ENCODE data around the gene LILRB4.
"Not testable (repeated sequence)": the region's sequence is repeated elsewhere in the genome, so short reads cannot be mapped to it uniquely, and the experiment has no call there.

Gene LILRB4

DNA sequence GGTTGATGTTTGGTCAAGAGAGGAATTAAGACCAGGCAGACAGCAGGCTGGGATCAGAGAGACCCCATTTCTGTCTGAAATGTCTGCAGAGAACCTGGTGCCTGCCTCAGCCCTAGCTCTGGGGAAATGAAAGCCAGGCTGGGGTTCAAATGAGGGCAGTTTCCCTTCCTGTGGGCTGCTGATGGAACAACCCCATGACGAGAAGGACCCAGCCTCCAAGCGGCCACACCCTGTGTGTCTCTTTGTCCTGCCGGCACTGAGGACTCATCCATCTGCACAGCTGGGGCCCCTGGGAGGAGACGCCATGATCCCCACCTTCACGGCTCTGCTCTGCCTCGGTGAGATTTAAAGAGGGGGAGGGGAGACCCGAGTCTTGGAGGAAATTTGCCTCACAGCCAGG is at the start of gene LILRB4:
TSS of gene LILRB4 (plus strand) at position 256 of the 400 bp plus-strand sequence. CDS start at position 305, 49 bp downstream.
- peak in 1 of 2 donors; percentile 29 for DNase-seq

DNA sequence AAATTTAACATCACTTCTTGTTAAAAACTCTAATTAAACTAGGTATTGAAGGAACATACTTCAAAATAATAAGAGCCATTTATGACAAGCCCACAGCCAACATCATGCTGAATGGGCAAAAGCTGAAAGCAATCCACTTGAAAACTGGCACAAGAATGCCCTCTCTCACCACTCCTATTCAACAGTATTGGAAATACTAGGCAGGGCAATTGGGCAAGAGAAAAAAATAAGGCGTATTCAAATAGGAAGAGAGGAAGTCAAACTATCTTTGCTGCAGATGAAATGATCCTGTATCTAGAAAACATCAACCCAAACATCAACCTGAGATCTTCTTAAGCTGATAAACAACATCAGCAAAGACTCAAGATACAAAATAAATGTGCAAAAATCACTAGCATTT is 48.1 kb upstream of the LILRB4 start:
- DNase-seq = no peak

DNA sequence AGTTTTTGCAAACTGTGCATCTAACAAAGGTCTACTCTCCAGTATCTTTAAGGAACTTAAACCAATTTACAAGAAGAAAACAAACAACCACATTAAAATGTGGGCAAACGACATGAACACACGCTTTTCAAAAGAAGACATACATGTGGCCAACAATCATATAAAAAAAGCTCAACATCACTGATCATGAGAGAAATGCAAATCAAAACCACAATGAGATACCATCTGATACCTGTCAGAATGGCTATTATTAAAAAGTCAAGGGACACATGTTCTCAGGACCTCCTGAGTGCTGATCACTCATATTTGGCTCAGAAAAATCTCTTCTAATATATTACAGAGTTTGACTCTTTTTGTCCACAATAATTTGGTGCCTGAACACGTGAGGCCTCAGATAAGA is 46.7 kb upstream of the LILRB4 start:
- no peak for DNase-seq

DNA sequence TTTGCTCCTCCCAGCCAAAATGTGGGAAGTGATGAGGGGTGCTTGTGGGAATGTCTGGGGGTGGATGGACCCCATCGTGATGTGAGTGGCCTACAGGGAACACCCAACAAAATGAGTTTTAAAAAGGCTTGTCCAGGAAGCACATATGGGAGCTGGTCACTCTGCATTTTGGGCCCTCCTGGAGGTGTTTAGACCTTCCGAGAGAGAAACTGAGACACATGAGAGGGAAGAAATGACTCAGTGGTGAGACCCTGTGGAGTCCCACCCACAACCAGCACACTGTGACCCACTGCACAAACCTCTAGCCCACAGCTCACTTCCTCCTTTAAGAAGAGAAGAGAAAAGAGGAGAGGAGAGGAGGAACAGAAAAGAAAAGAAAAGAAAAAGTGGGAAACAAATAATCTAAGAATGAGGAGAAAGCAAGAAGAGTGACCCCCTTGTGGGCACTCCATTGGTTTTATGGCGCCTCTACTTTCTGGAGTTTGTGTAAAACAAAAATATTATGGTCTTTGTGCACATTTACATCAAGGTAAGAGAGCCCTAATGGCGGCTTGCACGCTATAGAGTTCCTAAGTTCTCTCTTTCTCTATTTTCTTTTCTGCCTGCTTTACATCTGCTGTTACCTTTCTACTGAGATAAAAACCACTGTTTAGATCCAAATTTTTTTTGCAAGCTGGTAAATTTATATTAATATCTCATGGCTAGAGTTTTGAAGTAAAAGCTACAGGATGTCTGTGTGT is 45.8 kb upstream of the LILRB4 start:
- DNase-seq = no peak

DNA sequence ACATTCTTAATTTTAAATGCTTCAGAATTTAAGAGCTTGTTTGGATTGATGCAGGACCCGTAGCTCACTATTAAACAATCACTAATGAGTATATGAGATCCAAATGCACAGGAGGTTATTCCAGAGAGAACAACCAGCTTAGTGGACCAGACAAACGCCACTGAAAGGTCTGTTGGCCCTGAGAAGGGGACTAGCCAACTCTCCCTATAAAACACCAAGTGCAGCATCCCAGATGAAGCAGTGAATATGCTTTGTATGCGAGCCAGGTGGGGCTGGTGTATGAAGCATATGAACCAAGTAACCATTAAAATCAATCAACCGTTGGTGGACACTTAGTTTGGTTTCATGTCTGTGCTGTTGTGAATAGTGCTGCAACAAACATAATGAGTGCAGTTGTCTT is 42.3 kb upstream of the LILRB4 start:
- no peak for DNase-seq

DNA sequence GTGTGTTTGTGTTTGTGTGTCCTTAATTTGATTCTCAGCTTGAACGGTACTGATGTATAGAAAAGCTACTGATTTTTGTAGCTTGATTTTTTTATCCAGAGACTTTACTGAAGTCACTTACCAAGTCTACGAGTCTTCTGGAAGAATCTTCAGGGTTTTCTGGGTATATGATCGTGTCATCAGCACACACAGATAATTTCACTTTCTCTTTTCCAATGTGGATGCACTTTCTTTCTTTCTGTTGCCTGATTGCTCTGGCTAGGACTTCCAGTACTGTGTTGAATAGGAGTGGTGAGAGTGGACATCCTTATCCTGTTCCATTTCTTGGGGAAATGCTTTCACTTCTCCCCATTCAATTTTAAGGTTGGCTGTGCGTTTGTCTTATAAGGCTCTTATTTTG is 40.4 kb upstream of the LILRB4 start:
- DNase-seq = peak in 1 of 2 donors; percentile 48

DNA sequence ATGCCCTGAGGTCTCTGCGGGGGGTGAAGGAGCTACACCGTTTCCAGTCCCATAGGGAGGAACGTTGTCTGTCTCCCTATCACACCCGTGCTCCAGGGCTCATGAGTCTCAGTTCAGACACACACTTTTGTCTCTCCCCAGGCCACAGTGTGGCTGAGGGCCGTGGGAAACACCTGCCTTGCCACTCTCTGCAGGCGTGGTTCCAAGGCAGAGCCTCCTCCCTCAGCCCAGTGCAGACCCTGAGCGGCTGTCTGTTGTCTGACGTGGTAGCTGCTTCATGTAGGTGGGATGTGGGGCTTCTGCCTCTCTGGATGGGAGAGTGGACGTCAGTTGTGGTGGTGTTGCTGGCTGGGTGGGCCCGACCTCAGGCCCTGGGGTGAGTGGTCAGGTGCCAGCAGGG is 38.6 kb upstream of the LILRB4 start:
- DNase-seq = not testable (repeated sequence)

DNA sequence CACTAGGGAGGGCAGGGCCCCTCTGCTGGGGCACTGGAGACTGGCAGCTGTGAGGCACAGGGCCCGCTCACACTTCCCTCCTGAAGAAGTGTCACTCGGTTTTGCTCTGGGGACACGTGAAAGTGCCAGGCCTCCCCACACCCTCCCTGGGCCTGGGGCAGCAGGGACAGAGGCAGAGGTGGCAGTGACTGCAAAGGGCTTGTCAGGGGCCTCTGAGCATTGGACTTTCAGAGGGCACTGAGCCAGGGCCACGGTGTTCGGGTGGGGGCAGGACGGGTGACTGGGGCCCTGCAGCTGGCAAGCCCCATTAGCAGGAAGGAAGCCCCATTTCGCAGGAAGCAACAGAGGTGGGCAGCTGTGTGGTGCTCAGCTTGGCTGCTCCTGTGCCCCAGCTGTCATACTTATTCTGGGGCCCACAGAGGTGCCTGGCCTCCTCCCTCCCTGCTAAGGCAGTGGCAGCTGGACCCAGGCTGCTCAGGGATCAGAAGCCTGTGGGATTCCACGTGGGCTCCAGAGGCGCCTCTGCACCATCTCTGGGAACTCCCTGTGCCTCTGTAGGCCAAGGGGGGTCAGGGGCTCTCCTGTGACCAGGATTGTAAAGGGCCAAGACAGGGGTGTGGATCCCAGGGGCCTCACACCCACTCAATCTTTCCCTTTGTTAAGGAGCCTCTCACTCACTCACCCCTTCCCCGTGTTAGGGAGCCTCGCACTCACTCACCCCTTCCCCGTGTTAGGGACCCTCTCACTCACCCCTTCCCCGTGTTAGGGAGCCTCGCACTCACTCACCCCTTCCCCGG is 37.7 kb upstream of the LILRB4 start:
- peak in 1 of 2 donors; percentile 20 for DNase-seq

DNA sequence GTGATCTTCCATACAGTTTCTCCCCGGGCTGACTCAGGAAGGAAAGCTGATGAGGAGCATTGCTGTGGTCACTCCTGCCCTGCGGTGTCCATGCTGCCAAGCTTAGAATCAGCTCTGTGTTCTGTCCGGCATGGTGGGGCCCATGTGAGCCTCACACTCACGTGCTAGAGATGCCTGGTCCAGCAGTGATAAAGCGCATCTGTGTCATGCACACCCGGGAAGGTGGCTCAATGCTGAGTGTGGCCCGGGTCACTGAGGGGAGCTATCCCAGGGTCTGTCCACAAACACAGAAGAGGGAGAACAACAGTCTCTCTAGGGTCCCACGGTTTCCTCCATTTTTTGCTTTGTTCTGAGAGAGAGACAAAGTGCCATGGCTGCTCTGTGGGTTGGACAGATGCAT is 36.0 kb upstream of the LILRB4 start:
- no peak for DNase-seq

DNA sequence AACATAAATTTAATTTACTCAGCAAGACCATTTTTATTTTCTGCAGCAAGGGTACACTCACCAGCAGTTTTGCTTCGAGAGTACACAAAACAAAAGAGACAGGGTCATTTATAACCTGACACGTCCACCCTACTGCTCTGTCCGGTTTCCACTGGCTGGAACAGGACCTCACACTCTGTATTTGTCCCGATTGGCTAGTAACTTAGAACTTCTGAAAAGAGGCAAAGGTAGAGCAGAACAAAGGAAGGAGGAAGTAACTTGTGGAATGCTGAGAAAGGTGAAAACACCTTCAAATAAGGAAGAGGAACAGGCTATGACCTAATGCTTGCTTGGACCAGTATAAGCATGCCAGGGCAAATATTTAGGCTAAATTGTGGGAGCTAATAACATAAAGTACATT is 34.9 kb upstream of the LILRB4 start:
- not testable (repeated sequence) for DNase-seq

DNA sequence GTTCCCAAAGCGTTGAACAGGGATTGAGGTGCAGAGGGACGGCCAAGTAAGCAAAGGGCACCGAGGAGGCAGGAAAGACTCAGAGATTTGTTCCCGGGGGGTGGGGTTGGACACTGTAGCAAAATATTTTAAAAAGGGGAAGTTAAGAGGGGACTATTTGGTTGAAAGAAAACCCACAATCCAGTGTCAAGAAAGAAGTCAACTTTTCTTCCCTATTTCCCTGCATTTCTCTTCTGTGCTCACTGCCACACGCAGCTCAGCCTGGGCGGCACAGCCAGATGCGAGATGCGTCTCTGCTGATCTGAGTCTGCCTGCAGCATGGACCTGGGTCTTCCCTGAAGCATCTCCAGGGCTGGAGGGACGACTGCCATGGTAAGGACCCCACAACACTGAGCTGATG is 32.5 kb upstream of the LILRB4 start, which contains the start of gene LILRB1:
TSS of gene LILRB1 (plus strand) at position 223 of the 400 bp plus-strand sequence. CDS start 590 bp downstream, outside the sequence.
- peak; percentile 40 to 61 for DNase-seq

DNA sequence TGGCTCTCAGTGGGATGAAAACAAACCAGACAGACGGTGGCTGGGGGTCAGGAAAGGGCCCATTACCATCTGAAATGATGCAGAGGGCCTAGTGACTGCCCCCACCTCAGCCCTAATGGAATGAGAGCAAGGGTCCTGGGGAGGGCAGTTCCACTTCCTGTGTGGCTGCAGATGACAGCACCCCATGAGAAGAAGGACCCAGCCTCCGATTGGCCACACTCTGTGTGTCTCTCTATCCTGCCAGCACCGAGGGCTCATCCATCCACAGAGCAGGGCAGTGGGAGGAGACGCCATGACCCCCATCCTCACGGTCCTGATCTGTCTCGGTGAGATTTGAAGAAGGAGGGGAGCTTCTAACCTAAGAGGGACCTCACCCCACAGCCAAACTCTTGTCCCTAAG is 32.0 kb upstream of the LILRB4 start:
- no peak for DNase-seq

DNA sequence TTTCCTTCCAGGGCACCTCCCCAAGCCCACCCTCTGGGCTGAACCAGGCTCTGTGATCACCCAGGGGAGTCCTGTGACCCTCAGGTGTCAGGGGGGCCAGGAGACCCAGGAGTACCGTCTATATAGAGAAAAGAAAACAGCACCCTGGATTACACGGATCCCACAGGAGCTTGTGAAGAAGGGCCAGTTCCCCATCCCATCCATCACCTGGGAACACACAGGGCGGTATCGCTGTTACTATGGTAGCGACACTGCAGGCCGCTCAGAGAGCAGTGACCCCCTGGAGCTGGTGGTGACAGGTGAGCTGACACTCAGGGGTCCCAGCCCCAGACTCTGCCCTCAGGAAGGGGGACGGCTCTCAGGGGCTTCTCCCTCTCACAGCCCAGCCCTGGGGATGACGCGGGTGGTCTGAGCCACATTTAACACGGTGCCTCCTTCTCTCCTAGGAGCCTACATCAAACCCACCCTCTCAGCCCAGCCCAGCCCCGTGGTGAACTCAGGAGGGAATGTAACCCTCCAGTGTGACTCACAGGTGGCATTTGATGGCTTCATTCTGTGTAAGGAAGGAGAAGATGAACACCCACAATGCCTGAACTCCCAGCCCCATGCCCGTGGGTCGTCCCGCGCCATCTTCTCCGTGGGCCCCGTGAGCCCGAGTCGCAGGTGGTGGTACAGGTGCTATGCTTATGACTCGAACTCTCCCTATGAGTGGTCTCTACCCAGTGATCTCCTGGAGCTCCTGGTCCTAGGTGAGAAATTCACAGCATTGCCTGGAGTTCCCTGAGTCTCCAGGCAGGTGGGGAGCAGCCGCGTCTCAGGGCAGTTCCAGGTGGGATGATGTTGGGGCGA is 31.1 kb upstream of the LILRB4 start:
- not testable (repeated sequence) for DNase-seq

DNA sequence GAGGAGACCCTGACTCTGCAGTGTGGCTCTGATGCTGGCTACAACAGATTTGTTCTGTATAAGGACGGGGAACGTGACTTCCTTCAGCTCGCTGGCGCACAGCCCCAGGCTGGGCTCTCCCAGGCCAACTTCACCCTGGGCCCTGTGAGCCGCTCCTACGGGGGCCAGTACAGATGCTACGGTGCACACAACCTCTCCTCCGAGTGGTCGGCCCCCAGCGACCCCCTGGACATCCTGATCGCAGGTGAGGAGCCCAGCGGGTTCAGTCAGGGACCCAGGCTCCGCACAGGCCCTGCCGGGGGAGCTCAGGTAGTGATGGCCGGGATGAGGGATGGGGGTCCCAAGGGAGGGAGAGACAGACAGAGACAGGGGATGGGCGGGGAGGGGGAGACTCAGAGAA is 30.3 kb upstream of the LILRB4 start:
- DNase-seq = not testable (repeated sequence)

DNA sequence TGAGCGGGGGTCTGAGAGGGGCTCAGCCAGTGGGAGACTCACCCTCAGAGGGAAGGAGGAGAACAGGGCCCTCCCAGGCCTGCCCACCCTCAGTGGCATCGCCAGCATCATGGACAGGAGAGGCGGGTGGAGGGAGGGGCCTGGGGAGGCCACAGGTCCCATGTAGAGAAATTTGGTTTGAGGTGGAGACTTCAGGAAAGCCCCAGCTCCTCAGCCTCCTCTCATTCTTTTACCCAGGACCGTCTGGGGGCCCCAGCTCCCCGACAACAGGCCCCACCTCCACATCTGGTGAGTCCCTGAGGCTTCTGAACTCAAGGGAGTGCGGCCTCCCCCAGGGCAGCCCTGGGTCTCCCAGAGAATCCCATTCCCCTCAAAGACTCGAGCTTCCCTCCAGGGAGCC is 29.4 kb upstream of the LILRB4 start:
- DNase-seq = no peak

DNA sequence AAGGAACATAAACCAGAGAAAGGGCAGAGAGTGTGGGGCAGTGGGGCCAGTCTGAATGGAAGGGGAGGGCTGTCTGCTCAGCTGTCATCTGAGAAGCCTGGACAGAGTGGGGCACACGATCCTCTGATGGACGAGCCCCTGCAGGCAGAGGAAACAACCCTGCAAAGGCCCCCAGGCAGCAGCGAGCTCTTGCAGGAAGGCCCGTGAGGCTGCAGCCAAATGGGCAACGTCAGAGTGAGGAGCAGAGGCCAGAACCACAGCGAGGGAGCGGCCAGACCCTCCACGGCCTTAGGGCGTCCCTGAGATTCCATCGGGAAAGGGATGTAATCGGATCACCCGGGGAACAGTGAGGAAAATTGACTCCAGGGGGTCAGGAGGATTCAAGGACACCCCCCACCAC is 26.7 kb upstream of the LILRB4 start:
- not testable (repeated sequence) for DNase-seq

DNA sequence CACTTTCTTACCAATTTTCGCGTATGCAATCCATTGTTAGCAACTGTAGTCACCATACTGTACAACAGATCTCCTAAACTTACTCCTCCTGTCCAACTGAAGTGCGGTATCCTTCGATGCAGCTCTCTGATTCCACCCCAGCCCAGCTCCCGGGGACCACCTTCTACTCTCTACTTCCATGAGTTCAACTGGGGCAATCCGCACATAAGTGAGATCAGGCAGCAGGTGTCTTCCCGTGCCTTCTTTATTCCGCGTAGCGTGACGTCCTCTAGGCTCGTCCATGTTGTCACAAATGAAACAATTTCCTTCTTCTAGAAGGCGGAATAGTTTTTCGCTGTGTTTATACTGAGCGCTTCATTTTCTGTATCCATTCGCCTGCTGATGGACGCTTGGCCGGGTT is 24.1 kb upstream of the LILRB4 start:
- DNase-seq = no peak

DNA sequence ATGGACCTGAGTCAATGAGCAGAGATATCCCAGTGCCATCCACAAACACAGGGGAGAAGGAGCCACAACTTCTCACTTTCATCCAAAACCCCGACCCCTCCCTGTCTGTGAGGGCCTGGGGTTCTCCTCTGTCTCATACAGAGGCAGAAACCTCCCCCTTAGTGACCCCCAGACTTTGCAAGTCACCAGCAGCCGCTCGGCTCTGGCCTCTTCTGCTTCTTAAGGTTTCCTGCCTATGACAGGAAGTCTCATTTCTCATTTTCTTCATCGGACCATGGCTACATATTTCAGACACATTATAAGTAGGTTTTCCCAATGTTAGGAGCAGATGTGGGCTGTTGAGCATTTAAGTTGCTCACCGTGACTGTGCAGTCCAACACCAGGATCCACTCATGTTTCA is 19.8 kb upstream of the LILRB4 start:
- DNase-seq = not testable (repeated sequence)

DNA sequence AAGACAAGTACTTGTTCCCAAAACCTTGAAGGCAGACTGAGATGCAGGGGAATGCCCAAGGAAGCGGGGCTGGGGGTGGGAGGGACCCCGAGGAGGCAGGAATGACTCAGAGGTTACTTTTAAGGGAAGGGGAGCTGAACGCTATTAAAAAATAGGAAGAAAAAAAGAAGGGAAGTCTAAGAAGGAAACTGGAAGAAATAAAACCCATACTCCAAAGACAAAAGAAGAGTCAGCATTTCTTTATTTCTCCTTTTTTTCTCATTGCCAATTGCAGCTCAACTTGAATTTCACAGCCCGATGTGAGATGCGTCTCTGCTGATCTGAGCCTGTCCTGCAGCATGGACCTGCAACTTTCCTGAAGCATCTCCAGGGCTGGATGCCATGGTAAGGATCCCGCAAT is 19.2 kb upstream of the LILRB4 start:
- DNase-seq = not testable (repeated sequence)

DNA sequence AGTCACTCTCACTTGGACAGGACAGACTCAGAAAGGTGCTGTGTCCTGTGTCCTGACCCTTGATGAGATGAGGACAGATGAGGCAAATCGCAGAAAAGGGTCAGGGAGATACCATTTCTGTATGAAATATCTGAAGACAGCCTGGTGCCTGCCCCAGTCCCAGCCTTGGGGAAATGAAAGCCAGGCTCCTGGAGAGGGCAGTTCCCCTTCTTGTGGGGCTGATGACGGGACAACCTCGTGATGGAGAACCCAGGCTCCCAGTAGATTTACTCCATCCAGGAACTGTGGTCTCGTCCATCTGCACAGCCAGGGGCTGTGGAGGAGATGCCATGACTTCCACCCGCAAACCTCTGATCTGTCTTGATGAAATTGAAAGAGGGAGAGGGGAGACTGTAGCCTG is 18.7 kb upstream of the LILRB4 start:
- no peak for DNase-seq

DNA sequence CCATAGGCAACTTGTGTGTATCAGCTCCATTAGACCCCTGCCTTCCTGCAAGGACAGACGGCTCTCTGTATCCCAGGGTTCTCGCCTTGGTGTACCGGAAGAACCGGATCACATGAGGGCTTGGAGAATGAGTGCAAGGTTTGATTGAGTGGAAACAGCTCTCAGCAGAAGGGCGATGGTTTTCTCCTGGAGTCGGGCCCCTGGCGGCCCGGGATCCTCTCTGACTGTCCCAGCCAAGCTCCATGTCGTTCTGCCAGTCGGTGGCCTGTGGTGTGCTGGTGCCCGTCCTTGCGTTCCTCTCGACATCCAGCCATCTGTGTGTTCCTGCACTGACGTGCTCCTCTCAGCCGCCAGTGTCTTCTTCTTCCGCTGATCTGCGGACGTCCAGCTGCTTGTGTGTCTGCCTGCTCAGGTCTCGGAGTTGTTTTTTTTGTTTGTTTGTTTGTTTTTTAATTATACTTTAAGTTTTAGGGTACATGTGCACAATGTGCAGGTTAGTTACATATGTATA is 16.4 kb upstream of the LILRB4 start:
- DNase-seq = no peak

DNA sequence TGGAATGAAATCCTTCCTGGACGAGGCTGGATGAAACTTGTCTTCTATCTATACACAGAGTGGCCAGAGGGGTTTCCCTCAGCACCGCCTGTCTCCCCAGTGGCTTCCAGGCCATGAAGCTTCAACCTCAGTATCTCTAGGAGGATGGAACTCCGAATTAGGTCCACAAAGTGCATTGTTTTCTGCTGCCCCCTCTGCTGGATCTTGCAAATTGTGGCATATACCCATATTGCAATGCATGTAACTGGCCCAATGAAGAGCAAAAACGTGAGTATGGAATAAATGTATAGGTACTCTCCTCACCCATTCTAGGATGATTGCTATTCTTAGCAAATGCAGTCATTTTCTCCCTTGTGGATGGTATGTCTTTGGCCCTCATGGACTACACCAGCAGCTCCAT is 14.7 kb upstream of the LILRB4 start:
- DNase-seq = no peak

DNA sequence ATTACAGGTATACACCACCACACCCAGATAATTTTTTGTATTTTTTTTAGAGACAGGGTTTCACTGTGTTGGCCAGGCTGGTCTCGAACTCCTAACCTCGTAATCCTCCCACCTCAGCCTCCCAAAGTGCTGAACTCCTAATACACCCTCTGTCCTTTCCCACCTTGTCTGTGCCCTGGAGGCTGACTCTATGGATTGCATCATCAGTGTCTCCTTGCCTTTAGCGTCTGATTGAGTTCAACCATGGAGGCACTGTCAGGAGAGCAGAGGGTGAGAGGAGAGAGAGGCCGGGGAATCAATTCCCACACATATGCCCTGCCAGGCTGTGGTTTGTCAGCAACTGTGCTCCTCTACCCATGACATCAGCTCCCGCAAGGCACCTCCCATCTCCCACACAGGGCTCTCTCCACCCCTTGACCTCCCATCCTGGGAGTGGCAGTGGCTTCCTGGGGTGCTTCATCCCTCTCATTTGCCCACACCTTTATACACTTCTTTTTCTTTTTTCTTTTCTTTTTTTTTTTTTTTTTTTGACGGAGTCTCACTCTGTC is 12.6 kb upstream of the LILRB4 start:
- DNase-seq = no peak

Measured in bone marrow (tissue), 2 donors.